OCI-LY1 (cell line): ENCODE data around the gene PANK4.

Source experiments
- CTCF ChIP-seq: fragments of 200-600 bp; sonication (generic), shearing (Covaris generic); IDR thresholded peaks from 2 replicates; pipeline ENCODE4 v1.5.1; 2017; ENCODE audit warnings: mild to moderate bottlenecking, antibody characterized with exemption, low read length, moderate library complexity, mixed read lengths
- EZH2 ChIP-seq: fragments of 200-600 bp; sonication (generic), shearing (Covaris generic); IDR thresholded peaks from 2 replicates; pipeline ENCODE4 v1.8.0; 2017; ENCODE audit warnings: borderline replicate concordance, mixed run types, mild to moderate bottlenecking, antibody characterized with exemption, low read length, moderate library complexity, mixed read lengths

- TF ChIP-seq CTCF (no peak), EZH2 (no peak)
Measured at GRCh38 chr1:2480986-2481364, 45.4 kb downstream of the PANK4 start.
